Urinary bladder (tissue), 4 donors: ENCODE results near the gene DHRS1. TPM values are rescaled to one million over a fixed set of nuclear protein-coding genes. Genes with fewer than 3 reads are reported as not detected.

Source experiments
- DNase-seq: peaks from one replicate; pipeline ENCODE4 v3.0.0-alpha.2; 2015; ENCODE audit errors: extremely low spot score
- H3K27ac ChIP-seq: one replicate; pipeline ENCODE4 v1.5.1; 2013; ENCODE audit warnings: low read depth, mild to moderate bottlenecking, moderate library complexity
- H3K36me3 ChIP-seq: one replicate; pipeline ENCODE4 v1.6.1; 2013; ENCODE audit warnings: mild to moderate bottlenecking, moderate library complexity; ENCODE audit not compliant: insufficient read depth
- H3K4me1 ChIP-seq: one replicate; pipeline ENCODE4 v1.6.1; 2013; ENCODE audit warnings: mild to moderate bottlenecking, moderate library complexity; ENCODE audit not compliant: insufficient read depth
- H3K4me3 ChIP-seq: one replicate; pipeline ENCODE4 v1.5.1; 2013; ENCODE audit warnings: low read depth, low read length
- WGBS: extraction: QIAGEN DNeasy Blood & Tissue Kit; methylation state at CpG from one replicate; pipeline ENCODE4 v1.1.7; 2013; 5-methylcytosine and 5-hydroxymethylcytosine counted together
- polyA plus RNA-seq: library from polyadenylated mRNA; stranded (reverse); fragments of 200-250 nt; gene quantifications from one replicate; pipeline ENCODE4 v1.2.3, GENCODE V29; 2013
- total RNA-seq: library from RNA; depleted of rRNA; stranded (reverse); fragments of >200 nt; gene quantifications from one replicate; pipeline ENCODE4 v1.2.3, GENCODE V29; 2014
- donor health status: healthy with polysubstance abuse.
- donor health status: healthy.

Gene DHRS1
- total and polyA plus RNA-seq, 2 donors, result 10.4 to 33.4 TPM

GRCh38 chr14:24309538-24310264 lies 10.1 kb upstream of the DHRS1 start, which contains the start of gene LTB4R2:
Gene LTB4R2 (plus strand): TSS chr14:24310140. CDS start chr14:24310665, 525 bp downstream.
- no peak for DNase-seq
- Histone ChIP-seq H3K36me3 (no peaks in the 10 kb centered on the region), H3K4me1 (no peaks in the 10 kb centered on the region), H3K4me3 (peak within 1 kb of the TSS; percentile 51), H3K27ac (peak within 1 kb of the TSS; percentile 66)
- WGBS, result 64% methylated on average over 5 of the region's 5 CpGs

- Histone ChIP-seq H3K36me3 (peaks cover 2% of the 10 kb centered on the region), H3K4me1 (no peaks in the 10 kb centered on the region), H3K4me3 (no peak overlapping the region), H3K27ac (no peak overlapping the region)
- DNase-seq, result no peak
- WGBS, result 91% methylated on average over 7 of the region's 7 CpGs
Observed at GRCh38 chr14:24308342-24309124, 9.0 kb upstream of the DHRS1 start.

- Histone ChIP-seq H3K4me1 (no peaks in the 10 kb centered on the region), H3K36me3 (peaks cover 2% of the 10 kb centered on the region), H3K27ac (no peak within 1 kb of the TSS), H3K4me3 (no peak within 1 kb of the TSS)
- WGBS, result 62% methylated on average over 6 of the region's 6 CpGs
- DNase-seq, result no peak
Observed at GRCh38 chr14:24307575-24308341, 8.2 kb upstream of the DHRS1 start, which contains the start of gene CIDEB. Gene CIDEB (minus strand): TSS chr14:24307977. CDS start chr14:24307858, 119 bp downstream.

GRCh38 chr14:24307156-24307574 lies 7.6 kb upstream of the DHRS1 start:
- Histone ChIP-seq H3K4me3 (no peak overlapping the region), H3K27ac (no peak overlapping the region), H3K4me1 (no peaks in the 10 kb centered on the region), H3K36me3 (peaks cover 2% of the 10 kb centered on the region)
- WGBS, result 81% methylated on average over 11 of the region's 11 CpGs
- no peak for DNase-seq

- H3K27ac ChIP-seq, result no peak overlapping the region
- H3K4me3 ChIP-seq, result no peak overlapping the region
- peaks cover 2% of the 10 kb centered on the region for H3K36me3 ChIP-seq
- no peak for DNase-seq
- WGBS, result 97% methylated on average over 11 of the region's 11 CpGs
- H3K4me1 ChIP-seq, result no peaks in the 10 kb centered on the region
Observed at GRCh38 chr14:24304019-24304387, 4.4 kb upstream of the DHRS1 start.

- Histone ChIP-seq H3K4me3 (peak overlapping the region; percentile 96), H3K4me1 (no peaks in the 10 kb centered on the region), H3K36me3 (peaks cover 2% of the 10 kb centered on the region), H3K27ac (no peak overlapping the region)
- 32% methylated on average over 16 of the region's 16 CpGs for WGBS
- DNase-seq, result no peak
Observed at GRCh38 chr14:24300326-24300980, 873 bp upstream of the DHRS1 start.

- 53% methylated on average over 7 of the region's 7 CpGs for WGBS
- Histone ChIP-seq H3K4me3 (peak overlapping the region; percentile 96), H3K4me1 (no peaks in the 10 kb centered on the region), H3K27ac (no peak overlapping the region), H3K36me3 (no peaks in the 10 kb centered on the region)
- no peak for DNase-seq
Observed at GRCh38 chr14:24298892-24299254, 707 bp downstream of the DHRS1 start.

GRCh38 chr14:24297190-24297964 lies 2.2 kb downstream of the DHRS1 start:
- 54% methylated on average over 5 of the region's 5 CpGs for WGBS
- Histone ChIP-seq H3K27ac (no peak overlapping the region), H3K4me3 (no peak overlapping the region), H3K4me1 (no peaks in the 10 kb centered on the region), H3K36me3 (no peaks in the 10 kb centered on the region)
- no peak for DNase-seq

GRCh38 chr14:24296341-24297157 lies 3.0 kb downstream of the DHRS1 start:
- 60% methylated on average over 12 of the region's 12 CpGs for WGBS
- Histone ChIP-seq H3K27ac (no peak overlapping the region), H3K4me1 (no peaks in the 10 kb centered on the region), H3K36me3 (no peaks in the 10 kb centered on the region), H3K4me3 (no peak overlapping the region)
- DNase-seq, result no peak

GRCh38 chr14:24293525-24293924 lies 6.1 kb downstream of the DHRS1 start:
- H3K4me3 ChIP-seq, result no peak overlapping the region
- no peaks in the 10 kb centered on the region for H3K4me1 ChIP-seq
- no peak overlapping the region for H3K27ac ChIP-seq
- H3K36me3 ChIP-seq, result no peaks in the 10 kb centered on the region
- DNase-seq, result no peak
- 95% methylated on average over 2 of the region's 2 CpGs for WGBS

GRCh38 chr14:24292118-24292807 lies 7.3 kb downstream of the DHRS1 start:
- DNase-seq, result no peak
- Histone ChIP-seq H3K4me3 (no peak overlapping the region), H3K27ac (no peak overlapping the region), H3K36me3 (no peaks in the 10 kb centered on the region), H3K4me1 (no peaks in the 10 kb centered on the region)
- whole genome bisulfite sequencing, result 92% methylated on average over 11 of the region's 11 CpGs
